GM18526 (cell line): ENCODE measurements around the gene LPAR3.

Source experiments
- POLR2A ChIP-seq: IDR thresholded peaks from 3 replicates; pipeline ENCODE4 v1.6.1; 2011; ENCODE audit not compliant: insufficient read length; ENCODE audit errors: extremely low read depth

LPAR3 gene

GRCh38 chr1:84872696-84873355 lies 20.2 kb downstream of the LPAR3 start:
- no peak for TF ChIP-seq POLR2A

DNA sequence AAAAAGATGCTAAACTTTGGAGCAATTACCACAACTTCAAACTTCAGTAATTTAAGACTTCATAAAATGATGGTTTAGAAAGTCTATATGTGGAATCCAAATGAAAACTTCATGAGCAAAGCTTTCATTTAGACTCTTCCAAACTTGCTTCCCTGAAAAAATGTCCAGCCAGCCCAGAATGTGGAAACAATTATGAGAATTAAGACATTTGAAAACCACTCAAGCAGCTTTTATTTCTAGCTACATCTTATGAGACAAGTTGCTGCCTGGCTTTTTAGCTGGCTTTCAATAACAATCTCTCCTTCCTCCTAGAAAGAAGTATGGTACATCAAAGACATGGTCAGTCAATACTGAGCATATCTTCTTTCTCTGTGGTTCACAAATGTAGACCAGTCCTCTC lies 21.8 kb downstream of the LPAR3 start:
- TF ChIP-seq POLR2A = no peak

DNA sequence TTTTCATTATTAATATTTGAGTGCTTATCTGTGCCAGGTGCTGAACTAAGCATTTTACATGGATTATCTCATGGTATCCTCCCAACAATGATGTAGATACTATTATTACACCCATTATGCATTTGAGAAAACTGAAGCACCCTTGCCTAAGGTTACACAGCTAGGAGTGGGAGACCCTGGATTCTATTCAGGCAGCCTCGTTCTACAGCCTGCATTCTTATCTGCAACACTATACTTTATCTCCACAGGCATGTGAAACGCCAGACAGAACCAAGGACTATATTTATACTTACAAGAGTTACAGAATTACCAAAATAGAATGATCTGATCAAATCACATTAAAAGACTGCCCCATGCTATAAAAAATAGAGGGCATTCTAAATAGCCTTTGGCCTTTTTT lies 22.4 kb downstream of the LPAR3 start:
- no peak for TF ChIP-seq POLR2A

DNA sequence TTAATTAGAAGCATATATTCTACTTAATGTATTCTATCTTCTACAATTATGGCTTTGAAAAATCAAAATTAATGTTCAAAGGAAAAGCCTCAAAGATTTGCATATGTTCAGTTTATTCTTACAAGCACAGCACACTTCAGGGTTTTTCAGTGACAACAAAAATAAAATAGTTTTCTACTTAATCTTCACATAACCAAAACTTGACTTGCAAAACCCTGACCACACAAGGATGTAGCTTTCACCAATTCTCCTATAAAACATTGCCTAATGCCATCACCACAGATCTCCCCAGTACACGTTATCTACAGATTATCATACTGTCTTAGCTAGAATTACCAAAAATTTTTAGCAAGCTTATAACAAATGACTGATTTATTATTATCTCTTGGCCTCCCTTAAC lies 23.3 kb downstream of the LPAR3 start:
- no peak for TF ChIP-seq POLR2A

DNA sequence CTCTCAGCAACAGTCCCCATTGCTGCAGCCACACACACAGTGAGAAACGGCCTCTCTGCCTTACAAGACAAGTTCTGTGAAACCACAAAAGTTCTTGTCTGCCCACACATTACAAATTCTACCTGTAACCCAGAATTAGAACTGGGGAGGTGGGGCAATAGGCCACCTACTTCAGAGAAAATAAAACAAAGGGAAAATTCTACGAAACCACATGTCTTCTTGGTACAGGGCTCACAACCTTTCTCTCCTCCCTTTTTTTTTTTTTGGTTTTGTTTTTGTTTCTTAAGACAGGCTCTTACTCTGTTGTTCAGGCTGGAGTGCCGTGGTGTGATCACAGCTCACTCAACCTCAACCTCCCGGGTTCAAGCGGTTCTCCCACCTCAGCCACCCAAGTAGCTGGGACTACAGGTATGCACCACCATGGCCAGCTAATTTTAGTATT lies 30.2 kb downstream of the LPAR3 start:
- no peak for TF ChIP-seq POLR2A

DNA sequence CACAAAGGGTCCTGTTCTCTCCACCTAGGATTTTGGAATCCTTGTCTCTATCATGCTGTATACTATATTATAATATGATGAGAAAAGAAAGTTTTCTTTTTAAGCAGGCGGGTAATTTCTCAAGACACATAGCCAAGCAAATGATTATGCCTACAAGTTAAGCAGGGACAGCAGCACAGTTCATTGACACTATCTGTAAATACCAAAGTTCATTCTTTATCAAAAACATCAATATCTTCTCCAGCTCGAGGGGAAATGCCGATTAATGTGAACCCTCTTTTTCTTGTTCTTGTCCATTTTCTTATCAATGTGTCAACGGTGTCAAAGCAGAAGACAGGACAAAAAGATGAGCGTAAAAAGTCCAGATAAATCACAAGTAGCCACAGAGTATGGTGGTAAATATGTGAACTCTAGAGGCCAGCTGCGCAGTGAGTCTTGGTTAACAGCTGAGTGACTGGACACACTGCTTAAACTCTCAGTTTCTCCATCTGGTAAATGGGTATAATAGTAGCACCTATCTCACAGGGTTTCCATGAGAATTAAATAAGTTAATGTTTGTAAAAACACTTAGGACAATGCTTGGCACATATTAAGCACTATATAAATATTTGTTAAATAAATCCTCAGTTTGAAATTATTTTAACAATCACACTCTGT lies 30.9 kb downstream of the LPAR3 start:
- TF ChIP-seq POLR2A = no peak

GRCh38 chr1:84861516-84861915 lies 31.5 kb downstream of the LPAR3 start:
- TF ChIP-seq POLR2A = no peak

- TF ChIP-seq POLR2A = no peak
These were observed 33.1 kb downstream of the LPAR3 start for GRCh38 chr1:84859866-84860265.

GRCh38 chr1:84857906-84858305 lies 35.1 kb downstream of the LPAR3 start:
- TF ChIP-seq POLR2A = no peak

GRCh38 chr1:84856726-84857270 lies 36.2 kb downstream of the LPAR3 start:
- no peak for TF ChIP-seq POLR2A

- no peak for TF ChIP-seq POLR2A
These were observed 37.0 kb downstream of the LPAR3 start for GRCh38 chr1:84855691-84856630.

DNA sequence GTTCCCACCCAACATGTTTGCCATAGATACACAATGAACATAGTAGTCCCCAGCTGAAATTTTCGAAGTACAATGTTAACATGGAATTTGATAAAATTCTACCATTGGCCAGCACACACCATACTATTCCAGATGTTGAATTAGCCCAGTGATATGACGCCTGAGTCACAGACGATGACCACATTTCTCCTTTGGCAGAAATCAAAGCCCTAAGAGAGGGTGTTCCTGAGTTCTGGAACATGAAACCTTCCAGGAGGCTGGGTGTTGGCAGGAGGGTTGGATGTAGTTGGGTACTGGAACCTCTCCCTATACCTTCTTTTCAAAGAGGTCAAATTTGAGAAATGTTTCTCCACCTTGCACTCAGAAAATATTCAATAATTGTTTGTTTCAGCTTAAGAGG lies 37.8 kb downstream of the LPAR3 start:
- TF ChIP-seq POLR2A = no peak

- TF ChIP-seq POLR2A = no peak
These were observed 39.0 kb downstream of the LPAR3 start for GRCh38 chr1:84853741-84854721.

DNA sequence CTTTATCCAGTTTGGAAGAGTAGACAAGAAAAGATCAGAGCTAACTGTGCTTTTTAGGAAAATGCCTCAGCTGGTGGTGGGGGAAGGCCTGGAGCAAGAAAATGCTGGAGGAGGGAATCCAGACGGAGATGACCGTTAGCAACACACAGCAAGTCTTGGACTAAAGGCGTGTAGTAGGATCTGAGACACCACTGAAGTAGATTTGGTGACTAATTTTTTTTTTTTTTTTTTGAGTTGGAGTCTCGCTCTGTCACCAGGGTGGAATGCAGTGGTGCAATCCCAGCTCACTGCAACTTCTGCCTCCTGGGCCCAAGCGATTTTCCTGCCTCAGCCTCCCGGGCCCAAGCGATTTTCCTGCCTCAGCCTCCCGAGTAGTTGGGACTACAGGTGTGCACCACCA lies 41.2 kb downstream of the LPAR3 start:
- TF ChIP-seq POLR2A = no peak

- TF ChIP-seq POLR2A = no peak
These were observed 43.5 kb downstream of the LPAR3 start for GRCh38 chr1:84849357-84849975.
